LNCAP (cell line): Measurements from ENCODE around the gene INPP4B.

Source experiments
- TF ChIP-seq, protein P1 (sequence below): fragments of 450-650 bp; IDR thresholded peaks from 2 replicates; pipeline ENCODE4 v1.5.1; 2017; ENCODE audit warnings: mild to moderate bottlenecking

Gene INPP4B

DNA sequence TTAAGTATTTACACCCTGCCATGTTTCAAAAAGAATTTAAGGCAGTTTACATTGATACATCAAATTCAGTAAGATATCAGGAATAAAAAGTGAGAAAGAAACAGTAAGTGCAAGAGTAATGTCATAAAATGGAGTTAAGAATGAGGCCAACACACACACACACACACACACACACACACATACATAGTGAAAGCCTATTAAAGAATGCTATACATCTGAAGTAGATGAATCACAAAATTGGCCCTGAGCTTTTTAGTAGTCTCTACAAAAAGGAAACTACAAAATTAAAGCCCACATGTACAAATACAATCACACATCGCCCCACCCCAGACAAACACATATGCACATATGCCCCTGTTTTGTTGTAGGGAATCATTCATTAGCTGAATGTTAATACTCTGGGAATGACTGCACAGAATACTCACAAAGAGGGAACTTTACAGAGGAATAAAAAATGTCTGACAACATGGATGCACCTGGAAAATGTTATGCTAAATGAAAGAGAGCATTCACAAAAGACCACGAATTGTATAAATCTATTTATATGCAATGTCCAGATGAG lies 780.9 kb downstream of the INPP4B start:
- TF ChIP-seq, protein P1, sequence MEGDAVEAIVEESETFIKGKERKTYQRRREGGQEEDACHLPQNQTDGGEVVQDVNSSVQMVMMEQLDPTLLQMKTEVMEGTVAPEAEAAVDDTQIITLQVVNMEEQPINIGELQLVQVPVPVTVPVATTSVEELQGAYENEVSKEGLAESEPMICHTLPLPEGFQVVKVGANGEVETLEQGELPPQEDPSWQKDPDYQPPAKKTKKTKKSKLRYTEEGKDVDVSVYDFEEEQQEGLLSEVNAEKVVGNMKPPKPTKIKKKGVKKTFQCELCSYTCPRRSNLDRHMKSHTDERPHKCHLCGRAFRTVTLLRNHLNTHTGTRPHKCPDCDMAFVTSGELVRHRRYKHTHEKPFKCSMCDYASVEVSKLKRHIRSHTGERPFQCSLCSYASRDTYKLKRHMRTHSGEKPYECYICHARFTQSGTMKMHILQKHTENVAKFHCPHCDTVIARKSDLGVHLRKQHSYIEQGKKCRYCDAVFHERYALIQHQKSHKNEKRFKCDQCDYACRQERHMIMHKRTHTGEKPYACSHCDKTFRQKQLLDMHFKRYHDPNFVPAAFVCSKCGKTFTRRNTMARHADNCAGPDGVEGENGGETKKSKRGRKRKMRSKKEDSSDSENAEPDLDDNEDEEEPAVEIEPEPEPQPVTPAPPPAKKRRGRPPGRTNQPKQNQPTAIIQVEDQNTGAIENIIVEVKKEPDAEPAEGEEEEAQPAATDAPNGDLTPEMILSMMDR: no peak

DNA sequence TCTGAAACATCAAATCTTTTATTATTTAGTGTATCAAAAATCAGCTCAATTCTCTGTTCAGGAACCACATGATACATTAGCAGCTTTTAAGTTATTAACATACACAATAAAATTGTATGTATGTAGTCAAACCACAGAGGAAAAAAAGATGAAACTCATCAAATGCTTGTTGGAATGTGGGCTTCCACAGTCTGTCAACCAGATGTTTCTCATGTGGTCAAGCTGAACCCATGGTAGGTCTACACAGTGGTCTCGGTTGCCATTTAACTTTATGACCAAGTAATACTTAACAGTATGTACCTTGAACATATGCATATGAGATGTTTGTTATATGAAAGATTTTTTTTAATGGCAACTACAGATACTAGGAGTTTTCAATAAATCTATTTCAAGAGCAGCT lies 781.9 kb downstream of the INPP4B start:
- TF ChIP-seq, protein P1: no peak

DNA sequence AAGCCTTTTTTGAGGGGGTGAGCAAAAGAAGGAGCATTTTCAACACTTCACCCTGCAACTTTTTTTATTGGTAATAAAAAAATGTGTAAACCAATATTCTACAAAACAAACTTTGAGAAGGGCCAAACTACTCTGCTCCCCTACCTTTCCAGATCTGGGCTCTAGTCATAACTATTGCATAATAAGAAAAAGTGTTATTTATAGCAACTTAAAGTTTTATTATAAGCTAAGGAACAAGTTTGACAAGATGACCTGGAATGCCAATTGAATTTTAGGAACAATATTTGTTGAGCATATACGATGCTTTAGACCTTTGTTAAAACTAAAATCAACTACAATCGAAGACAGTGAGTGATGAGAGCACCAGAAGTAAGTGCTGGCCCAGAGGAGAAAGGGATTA lies 800.1 kb downstream of the INPP4B start:
- TF ChIP-seq, protein P1: no peak

DNA sequence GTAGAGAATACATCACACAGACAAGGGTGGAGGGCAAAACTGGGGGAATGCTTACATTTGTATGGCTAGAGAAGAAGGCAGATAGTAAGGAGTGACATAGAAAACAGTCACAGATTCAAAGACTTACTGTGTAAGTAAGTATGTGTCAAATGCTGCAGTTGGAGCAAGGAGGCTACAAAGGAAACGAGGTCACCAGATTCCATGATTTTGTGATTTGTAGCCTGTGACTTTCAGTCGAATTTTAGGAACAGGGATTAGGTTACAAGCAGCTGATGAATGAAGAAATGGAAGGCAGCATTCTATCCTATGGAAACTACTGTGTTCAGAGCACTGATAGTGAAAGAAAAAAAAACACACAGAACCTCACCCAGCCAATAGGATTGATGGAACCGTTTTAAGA lies 801.8 kb downstream of the INPP4B start:
- TF ChIP-seq, protein P1: no peak

DNA sequence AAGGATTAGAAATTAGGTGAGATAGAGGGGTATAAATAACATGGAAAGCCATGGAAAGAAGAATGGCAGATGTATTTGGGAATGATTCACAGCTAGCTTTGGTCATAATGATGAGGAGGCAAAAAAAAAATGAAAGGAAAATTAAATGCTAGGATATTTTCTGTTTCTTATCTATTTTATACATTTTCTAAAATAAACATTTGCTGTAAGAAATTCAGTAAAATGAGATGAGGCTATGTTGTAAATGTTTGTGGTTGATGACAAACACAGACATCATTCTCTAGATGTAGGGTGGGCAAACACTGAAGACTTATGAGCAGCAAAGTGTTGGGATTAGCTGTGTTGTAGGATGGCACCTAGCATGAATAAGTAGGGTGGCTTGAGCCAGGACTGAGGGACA lies 802.6 kb downstream of the INPP4B start:
- TF ChIP-seq, protein P1: no peak

DNA sequence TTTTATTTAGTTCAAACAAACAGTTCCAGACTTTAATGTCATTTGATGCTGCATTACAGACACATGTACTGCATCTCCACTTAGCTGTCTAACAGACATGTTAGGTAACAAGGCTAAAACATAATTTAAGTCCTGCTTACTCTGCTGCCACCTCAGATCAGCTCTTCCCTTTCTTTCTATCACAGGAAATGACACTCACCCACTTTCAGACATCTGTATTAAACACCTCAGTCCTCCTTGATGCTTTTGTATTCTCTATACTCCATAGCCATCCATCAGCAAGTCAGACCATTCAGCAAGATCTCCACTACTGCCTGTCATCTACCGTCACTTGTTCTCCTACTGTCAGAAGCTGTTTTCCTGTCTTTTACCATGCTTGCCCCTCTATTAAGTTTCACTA lies 804.3 kb downstream of the INPP4B start:
- TF ChIP-seq, protein P1: no peak

DNA sequence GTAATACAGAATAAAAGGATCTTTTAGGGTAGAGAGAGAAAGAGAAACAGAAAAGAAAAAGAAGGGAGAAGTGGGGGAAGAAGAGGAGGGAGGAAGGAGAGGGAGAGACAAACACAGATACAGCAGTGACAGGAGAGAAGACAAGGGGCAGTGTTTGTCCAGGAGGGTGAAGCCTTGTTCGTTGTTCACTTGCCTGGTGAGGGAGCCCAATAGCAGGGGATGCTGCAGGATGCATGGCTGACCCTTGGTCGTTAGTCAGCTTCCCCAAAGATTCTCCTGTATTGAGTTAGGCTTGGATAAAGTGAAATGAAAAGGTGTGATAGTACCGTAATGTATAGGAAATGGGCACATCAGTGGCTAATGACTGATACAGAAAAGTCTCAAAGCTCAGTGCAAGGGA lies 806.1 kb downstream of the INPP4B start:
- TF ChIP-seq, protein P1: no peak
